SH-SY5Y (cell line): ENCODE data around the gene MED8.

Experiments used
- GATA2 ChIP-seq: IDR thresholded peaks from 2 replicates; pipeline ENCODE4 v1.6.1; 2011; ENCODE audit warnings: mild to moderate bottlenecking, low read depth, low read length
- GATA3 ChIP-seq: IDR thresholded peaks from 2 replicates; pipeline ENCODE4 v1.6.1; 2011; ENCODE audit warnings: low read depth, mild to moderate bottlenecking, low read length, moderate library complexity

The MED8 gene

GRCh38 chr1:43348809-43349593 is 40.6 kb downstream of the MED8 start:
- TF ChIP-seq GATA3 (no peak), GATA2 (no peak)

- no peak for TF ChIP-seq GATA3
Measured at GRCh38 chr1:43348343-43348808, 41.2 kb downstream of the MED8 start.

- TF ChIP-seq GATA2 = no peak
- no peak for TF ChIP-seq GATA3
Measured at GRCh38 chr1:43346636-43347035, 43.0 kb downstream of the MED8 start.

- TF ChIP-seq GATA2 = no peak
- TF ChIP-seq GATA3 = no peak
Measured at GRCh38 chr1:43345120-43345519, 44.5 kb downstream of the MED8 start.

- TF ChIP-seq GATA3 (no peak), GATA2 (no peak)
Measured at GRCh38 chr1:43344267-43344850, 45.2 kb downstream of the MED8 start.

GRCh38 chr1:43340559-43340958 is 49.0 kb downstream of the MED8 start:
- TF ChIP-seq GATA3 = no peak
- TF ChIP-seq GATA2 = no peak

- TF ChIP-seq GATA3 = no peak
- TF ChIP-seq GATA2 = no peak
Measured at GRCh38 chr1:43339584-43340232, 49.9 kb downstream of the MED8 start.

GRCh38 chr1:43338001-43338400 is 51.6 kb downstream of the MED8 start:
- TF ChIP-seq GATA3 (no peak), GATA2 (no peak)

GRCh38 chr1:43337588-43337987 is 52.0 kb downstream of the MED8 start, which contains the start of gene MPL:
TSS of gene MPL (plus strand) at chr1:43337818. CDS start at chr1:43337849, 31 bp downstream.
- TF ChIP-seq GATA3 (no peak), GATA2 (no peak)

- TF ChIP-seq GATA3 = no peak
- no peak for TF ChIP-seq GATA2
Measured at GRCh38 chr1:43334453-43335205, 55.0 kb downstream of the MED8 start.
